NCI-H524 (cell line): ENCODE results near the gene CDCA8.
"Not testable (repeated sequence)": the region's sequence is repeated elsewhere in the genome, so short reads cannot be mapped to it uniquely, and the experiment has no call there.

Experiments used
- DNase-seq, 2 experiments: peaks; one replicate each; lab custom pipeline; 2025; lab: John Stamatoyannopoulos, UW

CDCA8 gene

GRCh38 chr1:37718181-37718900 lies 26.0 kb downstream of the CDCA8 start:
- no peak for DNase-seq

- DNase-seq, result no peak
These were observed 26.7 kb downstream of the CDCA8 start for GRCh38 chr1:37718901-37719571.

- no peak for DNase-seq
These were observed 27.4 kb downstream of the CDCA8 start for GRCh38 chr1:37719572-37720195.

- DNase-seq, result no peak
These were observed 28.2 kb downstream of the CDCA8 start for GRCh38 chr1:37720231-37721130.

GRCh38 chr1:37721565-37721964 lies 29.2 kb downstream of the CDCA8 start:
- DNase-seq, result no peak

GRCh38 chr1:37722181-37723071 lies 30.1 kb downstream of the CDCA8 start:
- DNase-seq, result no peak

- DNase-seq, result no peak
These were observed 30.7 kb downstream of the CDCA8 start for GRCh38 chr1:37723072-37723389.

- DNase-seq, result no peak
These were observed 31.2 kb downstream of the CDCA8 start for GRCh38 chr1:37723390-37724078.

GRCh38 chr1:37724575-37724974 lies 32.3 kb downstream of the CDCA8 start:
- DNase-seq, result no peak

GRCh38 chr1:37725851-37726613 lies 33.7 kb downstream of the CDCA8 start:
- peak; percentile 20 to 70 for DNase-seq

GRCh38 chr1:37726751-37727585 lies 34.7 kb downstream of the CDCA8 start:
- DNase-seq, result peak; percentile 8 to 70

GRCh38 chr1:37728416-37728815 lies 36.1 kb downstream of the CDCA8 start:
- no peak for DNase-seq

GRCh38 chr1:37730376-37730775 lies 38.1 kb downstream of the CDCA8 start:
- DNase-seq, result no peak

- DNase-seq, result no peak
These were observed 39.1 kb downstream of the CDCA8 start for GRCh38 chr1:37731312-37732019.

GRCh38 chr1:37732111-37732780 lies 39.9 kb downstream of the CDCA8 start:
- DNase-seq, result no peak

- no peak for DNase-seq
These were observed 42.6 kb downstream of the CDCA8 start for GRCh38 chr1:37734629-37735591.

- not testable (repeated sequence) for DNase-seq
These were observed 45.7 kb downstream of the CDCA8 start for GRCh38 chr1:37737975-37738374.
